Measurements from ENCODE around the gene MYOD1.

MYOD1 gene

DNA sequence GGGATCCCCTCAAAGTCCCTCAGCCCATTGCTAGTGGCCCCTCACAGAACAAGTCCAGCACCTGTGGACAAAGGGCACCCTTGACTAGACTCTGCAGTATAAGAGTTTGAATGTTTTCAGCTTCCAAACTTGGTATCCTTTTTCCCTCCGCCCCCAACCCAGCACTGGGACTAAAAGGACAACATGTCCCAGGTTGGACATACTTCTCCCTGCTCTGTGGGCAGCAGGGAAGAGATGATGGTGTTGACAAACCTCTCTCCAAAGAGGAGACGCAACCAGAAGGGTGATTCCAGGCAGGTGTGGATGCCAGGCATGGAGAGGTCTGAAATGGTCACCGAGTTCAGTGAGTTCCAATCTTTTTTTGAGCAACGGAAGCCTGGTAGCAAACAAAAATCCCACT lies 4.5 kb upstream of the MYOD1 start:
- TF ChIP-seq, protein P1, sequence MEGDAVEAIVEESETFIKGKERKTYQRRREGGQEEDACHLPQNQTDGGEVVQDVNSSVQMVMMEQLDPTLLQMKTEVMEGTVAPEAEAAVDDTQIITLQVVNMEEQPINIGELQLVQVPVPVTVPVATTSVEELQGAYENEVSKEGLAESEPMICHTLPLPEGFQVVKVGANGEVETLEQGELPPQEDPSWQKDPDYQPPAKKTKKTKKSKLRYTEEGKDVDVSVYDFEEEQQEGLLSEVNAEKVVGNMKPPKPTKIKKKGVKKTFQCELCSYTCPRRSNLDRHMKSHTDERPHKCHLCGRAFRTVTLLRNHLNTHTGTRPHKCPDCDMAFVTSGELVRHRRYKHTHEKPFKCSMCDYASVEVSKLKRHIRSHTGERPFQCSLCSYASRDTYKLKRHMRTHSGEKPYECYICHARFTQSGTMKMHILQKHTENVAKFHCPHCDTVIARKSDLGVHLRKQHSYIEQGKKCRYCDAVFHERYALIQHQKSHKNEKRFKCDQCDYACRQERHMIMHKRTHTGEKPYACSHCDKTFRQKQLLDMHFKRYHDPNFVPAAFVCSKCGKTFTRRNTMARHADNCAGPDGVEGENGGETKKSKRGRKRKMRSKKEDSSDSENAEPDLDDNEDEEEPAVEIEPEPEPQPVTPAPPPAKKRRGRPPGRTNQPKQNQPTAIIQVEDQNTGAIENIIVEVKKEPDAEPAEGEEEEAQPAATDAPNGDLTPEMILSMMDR (IDR thresholded peaks at IDR 0.05; ENCODE audit: borderline replicate concordance, control extremely low read depth, extremely low read depth, insufficient read depth, missing control alignments), result no peak
- in situ Hi-C loops (cut with MboI; ENCODE audit: low sequenced_read_pairs, unreplicated experiment), result no loop called here
- no peak for DNase-seq (ENCODE audit: low spot score)

DNA sequence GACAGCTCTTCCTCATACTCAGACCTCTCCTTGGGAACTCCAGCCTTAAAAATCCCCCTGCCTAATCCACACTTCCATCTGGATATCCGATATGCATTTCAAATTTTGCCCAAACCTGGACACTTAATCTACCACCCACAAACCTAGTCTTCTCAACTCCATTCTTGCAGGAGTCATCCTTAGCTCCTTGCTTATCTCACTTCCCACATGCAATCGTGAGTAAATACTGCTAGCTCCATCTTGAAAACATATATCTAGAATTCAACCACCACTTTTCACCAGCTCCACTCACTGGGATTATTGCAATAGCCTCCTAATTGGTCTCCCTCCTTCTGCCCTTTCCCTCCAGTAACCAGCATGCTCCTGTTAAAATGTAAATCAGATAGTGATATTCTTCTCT lies 2.6 kb upstream of the MYOD1 start:
- in situ Hi-C loops (cut with MboI; ENCODE audit: low sequenced_read_pairs, unreplicated experiment), result no loop called here
- no peak for DNase-seq (ENCODE audit: low spot score)
- TF ChIP-seq, protein P1 (IDR thresholded peaks at IDR 0.05; ENCODE audit: borderline replicate concordance, control extremely low read depth, extremely low read depth, insufficient read depth, missing control alignments), result no peak

DNA sequence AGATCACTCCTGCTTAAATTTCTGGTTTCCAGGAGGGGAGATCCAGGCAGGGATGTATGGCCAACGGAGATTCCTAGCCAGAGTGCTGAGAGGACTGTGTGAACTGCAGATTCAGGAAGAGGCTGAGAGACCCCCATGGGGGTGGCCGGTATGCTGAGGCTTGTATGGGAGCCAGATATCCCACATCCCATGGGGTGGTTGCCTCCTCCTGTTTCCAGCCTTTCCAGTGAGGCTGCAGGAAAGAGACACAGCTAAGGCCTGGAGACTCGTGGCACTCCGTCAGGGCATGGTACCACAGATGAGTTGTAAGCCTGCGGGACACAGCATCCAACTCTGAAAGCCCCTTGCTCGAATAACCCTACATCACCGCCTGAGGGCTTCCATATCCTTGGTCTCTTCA lies 1.4 kb upstream of the MYOD1 start:
- TF ChIP-seq, protein P1 (IDR thresholded peaks at IDR 0.05; ENCODE audit: borderline replicate concordance, control extremely low read depth, extremely low read depth, insufficient read depth, missing control alignments), result no peak
- in situ Hi-C loops (cut with MboI; ENCODE audit: low sequenced_read_pairs, unreplicated experiment), result no loop called here
- no peak for DNase-seq (ENCODE audit: low spot score)

DNA sequence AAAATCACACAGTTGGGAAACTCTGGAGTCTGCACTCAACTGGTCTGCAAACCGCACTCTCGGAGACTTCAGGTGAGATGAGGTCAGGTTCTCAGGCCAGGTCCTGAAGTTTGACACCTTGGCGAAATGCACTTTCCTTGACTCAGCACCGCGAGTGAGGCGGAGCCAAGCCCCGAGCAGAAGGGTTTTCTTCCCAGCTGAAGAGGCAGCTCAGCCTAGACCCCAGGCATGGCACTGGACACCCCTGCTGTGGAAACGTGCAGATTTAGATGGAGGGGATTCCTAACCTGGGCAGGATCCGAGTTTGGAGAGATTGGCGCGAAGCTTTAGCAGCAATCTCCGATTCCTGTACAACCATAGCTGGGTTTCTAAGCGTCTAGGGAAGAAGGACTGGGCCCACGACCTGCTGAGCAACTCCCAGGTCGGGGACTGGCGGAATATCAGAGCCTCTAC lies 835 bp upstream of the MYOD1 start:
- no peak for DNase-seq (ENCODE audit: low spot score)
- TF ChIP-seq, protein P1 (IDR thresholded peaks at IDR 0.05; ENCODE audit: borderline replicate concordance, control extremely low read depth, extremely low read depth, insufficient read depth, missing control alignments), result no peak
- in situ Hi-C loops (cut with MboI; ENCODE audit: low sequenced_read_pairs, unreplicated experiment), result no loop called here

DNA sequence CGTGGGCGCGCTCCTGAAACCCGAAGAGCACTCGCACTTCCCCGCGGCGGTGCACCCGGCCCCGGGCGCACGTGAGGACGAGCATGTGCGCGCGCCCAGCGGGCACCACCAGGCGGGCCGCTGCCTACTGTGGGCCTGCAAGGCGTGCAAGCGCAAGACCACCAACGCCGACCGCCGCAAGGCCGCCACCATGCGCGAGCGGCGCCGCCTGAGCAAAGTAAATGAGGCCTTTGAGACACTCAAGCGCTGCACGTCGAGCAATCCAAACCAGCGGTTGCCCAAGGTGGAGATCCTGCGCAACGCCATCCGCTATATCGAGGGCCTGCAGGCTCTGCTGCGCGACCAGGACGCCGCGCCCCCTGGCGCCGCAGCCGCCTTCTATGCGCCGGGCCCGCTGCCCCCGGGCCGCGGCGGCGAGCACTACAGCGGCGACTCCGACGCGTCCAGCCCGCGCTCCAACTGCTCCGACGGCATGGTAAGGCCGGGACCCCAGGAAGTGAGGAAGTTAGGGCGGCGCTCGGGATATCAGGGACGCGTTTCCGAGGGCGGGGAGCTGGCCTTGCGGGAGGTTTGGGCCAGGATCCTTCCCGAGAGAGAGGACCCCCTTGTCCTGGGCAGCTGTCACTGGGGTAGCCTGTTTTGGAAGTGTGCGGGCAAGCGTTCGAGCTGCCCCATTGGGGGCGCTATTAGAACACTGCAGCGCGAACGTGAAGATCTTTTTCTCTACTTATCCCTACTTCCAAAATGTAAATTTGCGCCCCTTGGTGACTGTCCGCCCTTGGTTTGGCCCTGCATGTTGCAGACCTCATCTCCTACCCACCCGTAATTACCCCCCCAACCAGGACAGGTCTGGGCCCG lies 796 bp downstream of the MYOD1 start:
- TF ChIP-seq, protein P1 (IDR thresholded peaks at IDR 0.05; ENCODE audit: borderline replicate concordance, control extremely low read depth, extremely low read depth, insufficient read depth, missing control alignments), result no peak
- in situ Hi-C loops (cut with MboI; ENCODE audit: low sequenced_read_pairs, unreplicated experiment), result no loop called here
- DNase-seq (ENCODE audit: low spot score), result no peak

DNA sequence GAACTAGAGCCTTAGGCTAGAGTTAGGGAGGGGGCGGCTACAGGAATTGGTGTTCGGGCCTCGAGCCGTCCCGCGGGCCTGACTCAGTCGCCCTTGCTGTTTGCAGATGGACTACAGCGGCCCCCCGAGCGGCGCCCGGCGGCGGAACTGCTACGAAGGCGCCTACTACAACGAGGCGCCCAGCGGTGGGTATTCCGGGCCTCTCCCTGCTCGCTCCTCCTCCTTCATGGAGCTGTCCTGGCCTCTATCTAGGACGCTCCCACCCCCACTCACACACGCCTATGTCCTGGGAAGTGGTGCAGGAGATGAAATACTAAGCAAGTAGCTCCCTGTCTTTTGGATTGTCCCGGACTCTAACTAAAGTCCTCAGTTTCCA lies 1.4 kb downstream of the MYOD1 start:
- TF ChIP-seq, protein P1 (IDR thresholded peaks at IDR 0.05; ENCODE audit: borderline replicate concordance, control extremely low read depth, extremely low read depth, insufficient read depth, missing control alignments), result no peak
- no peak for DNase-seq (ENCODE audit: low spot score)
- in situ Hi-C loops (cut with MboI; ENCODE audit: low sequenced_read_pairs, unreplicated experiment), result no loop called here

Measured in GM13976 (cell line).